Kidney epithelial cell (primary cell): ENCODE data around the gene TSPAN13. TPM values are rescaled to one million over a fixed set of nuclear protein-coding genes. Genes with fewer than 3 reads are reported as not detected.

ENCODE experiments used
- DNase-seq: peaks from one replicate; pipeline ENCODE4 v3.0.0-alpha.2; 2010; ENCODE audit warnings: low read depth
- H3K27me3 ChIP-seq: 2 replicates; pipeline ENCODE4 v1.6.0; 2011; ENCODE audit warnings: low read length; ENCODE audit not compliant: control insufficient read depth, insufficient read depth
- H3K36me3 ChIP-seq: 2 replicates; pipeline ENCODE4 v1.5.1; 2011; ENCODE audit warnings: low read length; ENCODE audit not compliant: control insufficient read depth, insufficient read depth
- H3K4me3 ChIP-seq: 2 replicates; pipeline ENCODE4 v1.5.1; 2011; ENCODE audit warnings: low read depth, mild to moderate bottlenecking, control low read depth, low read length
- total RNA-seq: library from RNA; depleted of rRNA; stranded (reverse); fragments of >200 nt; gene quantifications from 2 replicates; pipeline ENCODE4 v1.2.3, GENCODE V29; 2015
- TF ChIP-seq, protein P1 (sequence below): IDR thresholded peaks from 2 replicates; pipeline ENCODE4 v1.5.1; 2011; ENCODE audit warnings: mild to moderate bottlenecking, moderate library complexity, low read length, control low read depth, inconsistent platforms; ENCODE audit not compliant: insufficient read depth, poor library complexity, severe bottlenecking

The TSPAN13 gene
- total RNA-seq, 1 donor from 2014 or later, result 15.5 TPM

DNA sequence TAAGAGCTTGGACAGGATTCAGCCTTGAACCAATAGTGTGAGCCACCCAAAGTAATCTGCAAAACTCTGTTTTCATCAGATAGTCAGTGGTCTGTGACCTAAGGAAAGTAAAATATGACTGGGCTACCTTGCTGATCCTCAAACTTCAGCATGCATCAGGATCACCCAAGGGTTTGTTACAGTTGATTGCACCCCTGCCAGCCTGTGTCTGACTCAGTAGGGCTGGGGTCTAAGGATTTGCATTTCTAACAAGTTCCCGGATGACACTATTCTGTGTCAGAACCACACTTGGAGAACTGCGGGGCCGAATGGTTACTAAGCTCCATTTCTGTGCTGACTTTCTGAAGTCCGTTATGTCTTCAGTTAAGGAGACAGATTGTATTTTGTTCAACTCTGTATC lies 40.6 kb upstream of the TSPAN13 start:
- TF ChIP-seq, protein P1, sequence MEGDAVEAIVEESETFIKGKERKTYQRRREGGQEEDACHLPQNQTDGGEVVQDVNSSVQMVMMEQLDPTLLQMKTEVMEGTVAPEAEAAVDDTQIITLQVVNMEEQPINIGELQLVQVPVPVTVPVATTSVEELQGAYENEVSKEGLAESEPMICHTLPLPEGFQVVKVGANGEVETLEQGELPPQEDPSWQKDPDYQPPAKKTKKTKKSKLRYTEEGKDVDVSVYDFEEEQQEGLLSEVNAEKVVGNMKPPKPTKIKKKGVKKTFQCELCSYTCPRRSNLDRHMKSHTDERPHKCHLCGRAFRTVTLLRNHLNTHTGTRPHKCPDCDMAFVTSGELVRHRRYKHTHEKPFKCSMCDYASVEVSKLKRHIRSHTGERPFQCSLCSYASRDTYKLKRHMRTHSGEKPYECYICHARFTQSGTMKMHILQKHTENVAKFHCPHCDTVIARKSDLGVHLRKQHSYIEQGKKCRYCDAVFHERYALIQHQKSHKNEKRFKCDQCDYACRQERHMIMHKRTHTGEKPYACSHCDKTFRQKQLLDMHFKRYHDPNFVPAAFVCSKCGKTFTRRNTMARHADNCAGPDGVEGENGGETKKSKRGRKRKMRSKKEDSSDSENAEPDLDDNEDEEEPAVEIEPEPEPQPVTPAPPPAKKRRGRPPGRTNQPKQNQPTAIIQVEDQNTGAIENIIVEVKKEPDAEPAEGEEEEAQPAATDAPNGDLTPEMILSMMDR, result no peak
- H3K27me3 ChIP-seq, result no peaks in the 10 kb centered on the region
- H3K4me3 ChIP-seq, result no peak overlapping the region
- no peaks in the 10 kb centered on the region for H3K36me3 ChIP-seq
- DNase-seq, result peak; percentile 90

DNA sequence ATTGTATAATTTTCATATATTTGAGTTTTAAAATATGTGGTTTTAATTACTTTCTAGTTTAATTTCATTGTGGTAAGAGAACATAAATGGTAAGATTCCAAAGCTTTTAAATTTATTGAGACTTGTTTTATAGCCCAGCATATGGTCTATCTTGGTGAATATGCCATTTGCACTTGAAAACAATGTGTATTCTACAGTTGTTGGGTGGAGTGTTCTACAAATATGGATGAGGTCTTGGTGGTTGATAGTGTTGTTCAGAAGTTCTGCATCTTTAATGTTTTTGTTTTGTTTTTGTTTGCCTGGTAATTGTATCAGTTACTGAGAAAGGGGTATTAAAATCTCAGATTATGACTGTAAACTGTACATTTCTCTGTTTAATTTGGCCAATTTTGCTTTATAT lies 37.6 kb upstream of the TSPAN13 start:
- Histone ChIP-seq H3K36me3 (no peaks in the 10 kb centered on the region), H3K27me3 (no peaks in the 10 kb centered on the region), H3K4me3 (no peak overlapping the region)
- TF ChIP-seq, protein P1, result no peak
- DNase-seq, result no peak

DNA sequence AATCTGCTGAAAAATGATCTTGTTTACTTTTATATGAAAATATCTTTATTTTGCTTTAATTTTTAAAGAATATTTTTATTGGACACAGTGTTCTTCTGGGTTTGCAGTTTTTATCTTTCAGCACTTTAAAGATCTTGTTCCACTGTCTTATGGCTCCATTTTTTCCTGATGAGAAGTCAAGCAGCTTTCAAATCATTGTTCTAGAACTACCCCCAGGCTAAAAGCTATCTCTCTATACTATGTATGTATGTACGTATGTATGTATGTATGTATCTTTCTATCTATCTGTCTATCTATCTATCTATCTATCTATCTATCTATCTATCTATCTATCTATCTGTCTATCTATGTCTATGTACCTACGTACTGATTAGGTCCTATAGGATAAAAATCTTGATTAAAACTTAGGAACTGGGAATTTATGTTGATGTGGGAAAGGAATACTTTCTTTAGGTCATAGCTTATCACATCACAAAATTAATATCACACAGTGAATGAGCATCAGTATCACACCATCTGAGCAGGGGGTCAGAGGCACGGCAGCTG lies 35.4 kb upstream of the TSPAN13 start:
- Histone ChIP-seq H3K36me3 (no peaks in the 10 kb centered on the region), H3K4me3 (no peak overlapping the region), H3K27me3 (no peaks in the 10 kb centered on the region)
- DNase-seq, result no peak
- TF ChIP-seq, protein P1, result no peak

DNA sequence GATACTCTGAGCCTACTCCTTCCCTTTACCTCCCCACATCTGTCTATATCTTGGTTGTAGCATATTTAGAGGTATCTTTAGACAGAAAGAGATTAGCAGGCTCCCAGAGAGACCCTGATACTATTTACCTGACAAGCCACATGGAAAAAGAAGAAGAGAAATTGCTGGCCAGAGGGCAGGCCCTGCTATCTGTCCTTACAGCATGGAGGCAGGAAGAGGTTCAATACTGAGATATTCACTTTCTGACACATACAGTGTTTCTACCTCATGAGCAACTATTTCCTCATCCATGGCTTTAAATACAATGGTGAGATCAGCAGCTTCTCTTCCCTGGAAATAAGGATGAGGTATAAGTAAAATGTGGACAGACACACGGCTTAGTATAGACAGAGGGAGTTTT lies 33.9 kb upstream of the TSPAN13 start:
- Histone ChIP-seq H3K36me3 (no peaks in the 10 kb centered on the region), H3K4me3 (no peak overlapping the region), H3K27me3 (no peaks in the 10 kb centered on the region)
- TF ChIP-seq, protein P1, result no peak
- no peak for DNase-seq

DNA sequence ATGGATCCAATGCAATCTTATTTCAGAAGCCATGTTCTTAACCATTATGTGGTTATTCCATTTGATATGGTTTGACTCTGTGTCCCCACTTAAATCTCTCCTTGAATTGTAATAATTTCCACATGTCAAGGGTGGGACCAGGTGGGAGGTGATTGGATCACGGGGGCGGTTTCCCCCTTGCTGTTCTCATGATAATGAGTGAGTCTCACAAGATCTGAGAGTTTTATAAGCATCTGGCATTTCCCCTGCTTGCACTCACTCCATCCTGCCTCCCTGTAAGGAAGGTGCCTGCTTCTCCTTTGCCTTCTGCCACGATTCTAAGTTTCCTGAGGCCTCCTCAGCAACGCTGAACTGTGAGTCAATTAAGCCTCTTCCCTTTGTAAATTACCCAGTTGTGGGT lies 32.0 kb upstream of the TSPAN13 start:
- DNase-seq, result no peak

DNA sequence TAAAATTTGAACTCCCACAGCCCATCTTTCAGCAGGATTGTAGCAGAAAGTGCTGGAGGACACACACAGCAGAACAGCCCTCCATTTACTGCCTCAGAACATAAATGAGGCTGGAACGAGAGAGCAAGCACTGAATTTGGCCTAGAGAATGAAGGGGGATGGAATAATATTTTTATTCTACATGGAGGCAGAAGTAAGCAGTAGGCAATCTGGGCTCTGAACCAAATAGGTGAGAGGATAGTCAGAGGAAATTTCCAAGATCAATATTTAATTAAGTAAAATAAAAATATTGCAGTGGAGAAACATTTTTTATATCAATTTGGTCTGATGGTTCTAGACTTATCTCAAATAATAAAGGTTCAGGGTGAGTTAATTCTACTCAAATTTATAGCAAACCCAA lies 29.2 kb upstream of the TSPAN13 start:
- H3K36me3 ChIP-seq, result no peaks in the 10 kb centered on the region
- no peak for DNase-seq
- H3K4me3 ChIP-seq, result no peak overlapping the region
- no peaks in the 10 kb centered on the region for H3K27me3 ChIP-seq
- TF ChIP-seq, protein P1, result no peak

More for the DNA sequence above, 32.0 kb upstream of the TSPAN13 start:
- H3K4me3 ChIP-seq, result no peak overlapping the region
- no peaks in the 10 kb centered on the region for H3K27me3 ChIP-seq
- TF ChIP-seq, protein P1, result no peak
- H3K36me3 ChIP-seq, result no peaks in the 10 kb centered on the region
